Measurements from ENCODE around the gene SLC6A16. TPM values are rescaled to one million over a fixed set of nuclear protein-coding genes. Genes with fewer than 3 reads are reported as not detected.

Gene SLC6A16
- total RNA-seq, 1 experiment from 2014 or later = 3.2 TPM

DNA sequence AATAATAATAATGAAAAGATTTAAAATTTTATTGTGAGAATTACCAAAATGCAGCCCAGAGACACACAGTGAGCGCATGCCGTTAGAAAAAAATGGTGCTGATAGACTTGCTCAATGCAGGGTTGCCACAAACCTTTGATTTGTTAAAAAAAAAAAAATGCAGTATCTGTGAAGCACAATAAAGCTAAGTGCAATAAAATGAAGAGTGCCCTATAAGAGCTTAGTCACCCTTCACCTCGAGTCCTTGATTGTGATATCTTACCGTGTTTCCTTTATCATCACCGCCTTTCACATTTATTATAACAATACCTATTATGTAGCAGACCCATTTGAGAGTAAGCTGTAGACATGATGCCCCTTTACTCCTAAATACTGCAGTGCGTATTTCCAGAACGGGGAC, 83.2 kb downstream of the SLC6A16 start:
- Mint-ChIP-seq H3K27ac (no peak overlapping the region), H3K9me3 (no peaks in the 10 kb centered on the region), H3K4me1 (peaks cover 0 to 12% of the 10 kb centered on the region in 2 experiments; a peak in 2 of 4 replicates), H3K27me3 (ENCODE audit: low read depth) (peaks cover 20% of the 10 kb centered on the region), H3K4me3 (no peak overlapping the region), H3K36me3 (ENCODE audit: insufficient read depth in 1 of 3, low read depth in 3 of 3) (no peaks in the 10 kb centered on the region; a peak in 1 of 7 replicates)
- no peak overlapping the region for H3K4ac ChIP-seq (ENCODE audit: low read depth, low read length)
- H3K23me2 ChIP-seq (ENCODE audit: insufficient read length, low read depth, low read length, poor library complexity, severe bottlenecking) = no peaks in the 10 kb centered on the region
- H3K27ac ChIP-seq (ENCODE audit: insufficient read length, low read depth, low read length) = no peak overlapping the region
- H3K4me2 ChIP-seq (ENCODE audit: insufficient read depth, insufficient read length, low read length) = no peak overlapping the region
- H2AK5ac ChIP-seq (ENCODE audit: insufficient read length, low read length) = no peak overlapping the region
- DNase-seq = no peak
- H3K79me2 ChIP-seq (ENCODE audit: insufficient read depth, low read length) = no peaks in the 10 kb centered on the region
- H3K9me3 ChIP-seq (ENCODE audit: control insufficient read depth, low read depth, low read length) = no peaks in the 10 kb centered on the region
- no peak overlapping the region for H4K8ac ChIP-seq (replicated peaks; ENCODE audit: insufficient read length, low read depth, low read length)
- H2AFZ ChIP-seq (ENCODE audit: low read length) = no peak overlapping the region
- no peak overlapping the region for H2BK15ac ChIP-seq (ENCODE audit: low read depth, low read length)
- no peak overlapping the region for H3K18ac ChIP-seq (ENCODE audit: insufficient read length, low read depth, low read length)
- H2BK12ac ChIP-seq (ENCODE audit: insufficient read length, low read depth, low read length) = no peak overlapping the region
- no peak overlapping the region for H2BK20ac ChIP-seq (ENCODE audit: low read depth, low read length, poor library complexity, severe bottlenecking)
- no peak overlapping the region for H3K14ac ChIP-seq (ENCODE audit: insufficient read depth, low read length)
- no peak overlapping the region for H2BK120ac ChIP-seq (ENCODE audit: low read depth, low read length, poor library complexity, severe bottlenecking)
- H4K20me1 ChIP-seq (ENCODE audit: control insufficient read depth, insufficient read depth, insufficient read length) = no peaks in the 10 kb centered on the region
- H2BK5ac ChIP-seq (ENCODE audit: insufficient read length, low read length) = no peak overlapping the region
- H3K9ac ChIP-seq (ENCODE audit: extremely low read depth, insufficient read length, low read length) = no peak overlapping the region
- H4K91ac ChIP-seq (ENCODE audit: insufficient read length, low read depth, low read length) = no peak overlapping the region
- H4K5ac ChIP-seq (ENCODE audit: insufficient read length, low read depth, low read length) = no peak overlapping the region
- no peaks in the 10 kb centered on the region; the same call in 1 of the 2 replicates for H3K27me3 ChIP-seq (ENCODE audit: insufficient read depth, low read length)
- no peaks in the 10 kb centered on the region for H3K4me1 ChIP-seq (ENCODE audit: insufficient read depth, low read length)
- no peak overlapping the region for H3K56ac ChIP-seq (ENCODE audit: insufficient read length, low read depth, low read length)
- no CpG with 5 or more reads among the region's 7 CpGs for WGBS (ENCODE audit: extremely low coverage, insufficient read length, low lambda C conversion rate)
- TF ChIP-seq, protein P1, sequence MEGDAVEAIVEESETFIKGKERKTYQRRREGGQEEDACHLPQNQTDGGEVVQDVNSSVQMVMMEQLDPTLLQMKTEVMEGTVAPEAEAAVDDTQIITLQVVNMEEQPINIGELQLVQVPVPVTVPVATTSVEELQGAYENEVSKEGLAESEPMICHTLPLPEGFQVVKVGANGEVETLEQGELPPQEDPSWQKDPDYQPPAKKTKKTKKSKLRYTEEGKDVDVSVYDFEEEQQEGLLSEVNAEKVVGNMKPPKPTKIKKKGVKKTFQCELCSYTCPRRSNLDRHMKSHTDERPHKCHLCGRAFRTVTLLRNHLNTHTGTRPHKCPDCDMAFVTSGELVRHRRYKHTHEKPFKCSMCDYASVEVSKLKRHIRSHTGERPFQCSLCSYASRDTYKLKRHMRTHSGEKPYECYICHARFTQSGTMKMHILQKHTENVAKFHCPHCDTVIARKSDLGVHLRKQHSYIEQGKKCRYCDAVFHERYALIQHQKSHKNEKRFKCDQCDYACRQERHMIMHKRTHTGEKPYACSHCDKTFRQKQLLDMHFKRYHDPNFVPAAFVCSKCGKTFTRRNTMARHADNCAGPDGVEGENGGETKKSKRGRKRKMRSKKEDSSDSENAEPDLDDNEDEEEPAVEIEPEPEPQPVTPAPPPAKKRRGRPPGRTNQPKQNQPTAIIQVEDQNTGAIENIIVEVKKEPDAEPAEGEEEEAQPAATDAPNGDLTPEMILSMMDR (conservative IDR thresholded peaks at IDR 0.05) = no peak
- no peak overlapping the region for H3K23ac ChIP-seq (ENCODE audit: insufficient read length, low read depth, low read length)
- no peaks in the 10 kb centered on the region for H3K79me1 ChIP-seq (ENCODE audit: insufficient read depth, low read depth, low read length, poor library complexity, severe bottlenecking)
- H3T11ph ChIP-seq (ENCODE audit: low read length) = no peak overlapping the region

Small RNA genes within 50 kb of the gene (microRNA-seq; reads per million reads assigned to microRNA genes)
- not detected for gene MIR4324 (ENCODE audit: borderline microRNAs expressed)

Other genes with a start within 250 kb of the SLC6A16 start
- gene SNRNP70, start 239.7 kb downstream of the SLC6A16 start, total RNA-seq (2021) = 292 and 295 TPM in 2 replicates
- 3.5 and 4.2 TPM in 2 replicates for gene LIN7B, start 210.8 kb downstream of the SLC6A16 start, total RNA-seq (2021)
- 0.72 and 1.1 TPM in 2 replicates for gene C19orf73, start 206.0 kb downstream of the SLC6A16 start, total RNA-seq (2021)
- gene PPFIA3, start 205.6 kb downstream of the SLC6A16 start, total RNA-seq (2021) = 18.8 and 19.1 TPM in 2 replicates
- 1.8 and 1.9 TPM in 2 replicates for gene HRC, start 169.8 kb downstream of the SLC6A16 start, total RNA-seq (2021)
- 6.9 and 7.2 TPM in 2 replicates for gene TRPM4, start 167.4 kb downstream of the SLC6A16 start, total RNA-seq (2021)
- not detected in 2 replicates for gene CD37, start 10.2 kb upstream of the SLC6A16 start, total RNA-seq (2021)
- 118 and 126 TPM in 2 replicates for gene TEAD2, start 37.2 kb upstream of the SLC6A16 start, total RNA-seq (2021)
- 2.3 and 3.5 TPM in 2 replicates for gene DKKL1, start 38.7 kb upstream of the SLC6A16 start, total RNA-seq (2021)
- gene KASH5, start 63.1 kb upstream of the SLC6A16 start, total RNA-seq (2021) = 0.39 TPM in 1 of 2 replicates, not detected in the other
- 0.92 and 0.96 TPM in 2 replicates for gene PTH2, start 98.2 kb upstream of the SLC6A16 start, total RNA-seq (2021)
- gene GFY, start 100.2 kb upstream of the SLC6A16 start, total RNA-seq (2021) = 1.1 and 1.3 TPM in 2 replicates
- gene SLC17A7, start 116.3 kb upstream of the SLC6A16 start, total RNA-seq (2021) = 1.1 and 1.3 TPM in 2 replicates
- gene PIH1D1, start 126.6 kb upstream of the SLC6A16 start, total RNA-seq (2021) = 166 and 171 TPM in 2 replicates
- gene ALDH16A1, start 128.0 kb upstream of the SLC6A16 start, total RNA-seq (2021) = 51.7 and 54.4 TPM in 2 replicates
- gene FLT3LG, start 149.0 kb upstream of the SLC6A16 start, total RNA-seq (2021) = 2.1 and 2.6 TPM in 2 replicates
- 3,286 and 3,356 TPM in 2 replicates for gene RPL13A, start 162.4 kb upstream of the SLC6A16 start, total RNA-seq (2021)
- gene RPS11, start 171.2 kb upstream of the SLC6A16 start, total RNA-seq (2021) = 2,503 and 2,512 TPM in 2 replicates
- 41.1 and 45.4 TPM in 2 replicates for gene FCGRT, start 187.5 kb upstream of the SLC6A16 start, total RNA-seq (2021)
- gene RCN3, start 202.8 kb upstream of the SLC6A16 start, total RNA-seq (2021) = 14.5 and 15.0 TPM in 2 replicates